Measurements from ENCODE around the gene SAMD10.
"Not testable (repeated sequence)": the region's sequence is repeated elsewhere in the genome, so short reads cannot be mapped to it uniquely, and the experiment has no call there.

SAMD10 gene

GRCh38 chr20:64003960-64004725 is 24.7 kb upstream of the SAMD10 start:
- no peak for DNase-seq

DNA sequence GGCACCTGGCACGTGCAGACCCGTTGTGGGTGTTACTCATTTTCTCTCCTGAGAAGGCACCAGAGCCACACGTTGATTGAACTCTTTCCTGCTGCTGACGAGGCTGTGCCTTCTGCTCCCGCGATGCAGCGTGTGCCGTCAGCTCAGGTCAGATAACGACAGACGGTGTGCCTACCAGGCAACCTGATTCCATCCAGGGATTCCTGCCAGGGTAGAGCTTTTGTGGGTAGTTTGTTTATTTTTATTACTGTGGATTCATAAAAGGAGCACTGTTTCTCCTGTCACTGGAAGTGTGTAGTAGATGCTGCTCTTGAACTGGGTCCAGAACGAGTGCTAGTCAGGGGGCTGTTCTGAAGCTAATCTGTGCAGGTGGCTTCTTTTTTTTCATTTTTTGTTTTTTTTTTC is 22.2 kb upstream of the SAMD10 start:
- DNase-seq = peak in 2 of 58 donors; percentile 2 to 4

- no peak for DNase-seq
Measured at GRCh38 chr20:64000906-64001305, 21.5 kb upstream of the SAMD10 start.

DNA sequence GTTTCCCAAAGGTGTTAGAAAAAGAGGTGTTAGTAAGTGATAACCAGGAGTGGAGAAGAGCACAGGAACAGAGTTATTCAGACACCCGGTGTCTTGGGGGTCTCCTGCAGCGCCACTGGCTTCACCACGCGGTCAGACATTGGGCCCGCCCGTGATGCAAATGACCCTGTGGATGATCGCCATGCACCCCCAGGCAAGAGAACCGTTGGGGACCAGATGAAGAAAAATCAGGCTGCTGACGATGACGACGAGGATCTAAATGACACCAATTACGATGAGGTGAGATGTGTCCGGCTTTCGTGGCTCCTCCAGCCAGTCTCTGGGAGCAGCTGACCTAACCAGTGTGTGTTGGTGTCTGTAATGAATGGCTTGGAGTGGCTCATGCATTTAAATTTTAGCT is 3.5 kb upstream of the SAMD10 start:
- no peak for DNase-seq

GRCh38 chr20:63980806-63981728 is 1.6 kb upstream of the SAMD10 start, which contains the start of gene PRPF6:
Gene PRPF6, plus strand, starts transcription at chr20:63981132. Its CDS starts 114 bp downstream, at chr20:63981246.
- peak; percentile 52 to 97 (median 90) for DNase-seq

DNA sequence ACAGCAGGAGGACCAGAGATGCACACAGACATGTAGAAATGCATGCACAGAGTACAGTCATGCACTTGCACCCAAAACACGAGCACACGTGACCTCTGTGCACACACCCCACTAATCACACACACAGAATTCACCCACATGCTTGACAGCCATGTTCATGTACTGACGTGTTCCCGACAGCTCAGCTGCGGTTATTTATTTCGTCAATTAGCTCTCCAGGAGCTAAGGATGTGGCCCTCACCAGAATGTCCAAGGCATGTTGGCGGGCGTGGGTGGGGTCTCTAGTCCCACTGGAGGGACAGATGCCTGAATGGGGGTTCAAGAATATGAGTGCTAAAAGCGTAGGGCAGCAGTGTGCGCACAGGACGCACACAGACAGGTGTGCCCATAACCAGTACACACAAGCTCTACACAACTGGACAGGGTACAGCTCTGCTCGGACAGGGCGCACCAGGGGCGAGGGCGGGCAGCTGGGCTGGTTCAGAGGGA is 919 bp upstream of the SAMD10 start:
- peak in 1 of 58 donors; percentile 68 for DNase-seq

GRCh38 chr20:63979229-63979556 is 249 bp downstream of the SAMD10 start:
- no peak for DNase-seq

GRCh38 chr20:63978319-63979228 is 868 bp downstream of the SAMD10 start:
- peak in 13 of 58 donors; percentile 14 to 49 (median 23) for DNase-seq

DNA sequence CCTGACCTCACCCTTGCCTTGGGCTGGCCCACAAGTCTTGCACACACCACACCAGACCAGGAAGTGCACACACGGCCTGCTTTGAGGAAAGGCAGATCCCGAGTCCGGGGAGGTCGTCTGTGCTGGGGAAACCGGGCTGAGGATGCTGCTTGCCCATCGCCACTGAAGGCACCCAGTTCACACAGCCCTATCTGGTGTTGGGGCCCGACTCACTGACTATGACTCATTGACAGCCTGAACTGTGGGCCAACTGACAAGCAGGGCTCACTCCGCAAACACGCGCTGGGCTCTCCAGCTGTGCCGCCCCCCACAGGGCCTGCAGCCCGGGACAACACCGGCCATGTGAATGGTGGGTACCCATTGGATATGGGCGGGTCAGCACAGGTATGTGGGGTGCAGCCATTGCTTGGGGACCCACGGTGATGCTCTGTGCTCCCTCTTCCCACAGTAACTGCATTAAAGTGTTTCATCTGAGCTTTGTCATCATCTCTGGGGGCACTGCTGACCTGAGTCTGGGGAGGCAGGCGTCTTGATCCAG is 1.6 kb downstream of the SAMD10 start:
- no peak for DNase-seq

- no peak for DNase-seq
Measured at GRCh38 chr20:63976980-63977738, 2.3 kb downstream of the SAMD10 start.

GRCh38 chr20:63976511-63976910 is 2.9 kb downstream of the SAMD10 start:
- DNase-seq = not testable (repeated sequence)

- peak in 1 of 58 donors; percentile 34 for DNase-seq
Measured at GRCh38 chr20:63974402-63975200, 4.8 kb downstream of the SAMD10 start.

DNA sequence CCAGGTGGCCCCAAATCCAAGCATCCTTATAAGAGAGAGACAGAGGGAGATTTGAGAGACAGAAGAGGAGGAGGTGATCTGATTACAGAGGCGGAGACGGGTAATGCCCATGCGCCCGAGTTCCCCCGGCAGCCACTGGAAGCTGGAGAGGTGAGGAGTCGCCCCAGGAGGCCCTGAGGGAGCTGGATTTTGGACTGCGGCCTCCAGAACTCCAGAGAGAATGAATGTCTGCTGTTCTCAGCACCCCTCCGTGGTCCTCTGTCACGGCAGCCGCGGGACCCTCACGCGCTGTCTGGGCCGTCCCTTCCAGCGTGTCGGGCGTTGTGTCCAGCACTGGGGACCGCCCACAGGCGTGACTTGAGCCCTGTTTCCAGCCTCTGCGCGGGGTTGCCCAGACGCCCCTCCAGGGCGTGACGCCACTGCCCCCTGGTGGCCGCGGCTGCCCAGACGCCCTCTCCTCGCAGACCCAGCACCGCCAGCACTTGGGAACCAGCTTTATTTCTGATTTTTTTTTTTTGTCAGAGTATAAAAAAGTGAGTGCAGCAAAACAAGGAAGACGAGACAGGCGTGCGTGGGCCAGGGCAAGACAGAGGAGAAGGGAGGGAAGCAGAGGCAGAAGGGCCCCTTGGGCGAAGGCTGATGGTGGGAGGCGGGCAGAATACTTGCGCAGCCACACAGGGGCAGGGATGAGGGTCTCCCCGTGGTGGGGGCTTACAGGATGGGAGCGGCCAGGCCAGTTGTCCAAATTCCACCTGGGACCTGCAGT is 5.6 kb downstream of the SAMD10 start:
- peak in 56 of 58 donors; percentile 25 to 90 (median 77) for DNase-seq

DNA sequence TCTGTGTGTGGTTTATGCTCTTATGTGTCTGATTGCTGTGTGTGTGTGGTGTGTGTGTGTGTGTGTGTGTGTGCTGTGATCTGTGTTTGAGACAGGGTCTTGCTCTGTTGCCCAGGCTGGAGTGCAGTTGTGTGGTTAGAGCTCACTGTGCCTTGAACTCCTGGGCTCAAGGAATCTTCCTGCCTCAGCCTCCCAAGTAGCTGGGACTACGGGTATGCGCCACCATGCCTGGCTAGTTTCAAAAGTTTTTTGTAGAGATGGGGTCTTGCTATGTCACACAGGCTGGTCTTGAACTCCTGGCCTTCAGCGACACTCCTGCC is 6.3 kb downstream of the SAMD10 start:
- no peak for DNase-seq

- no peak for DNase-seq
Measured at GRCh38 chr20:63972312-63973159, 6.9 kb downstream of the SAMD10 start.

DNA sequence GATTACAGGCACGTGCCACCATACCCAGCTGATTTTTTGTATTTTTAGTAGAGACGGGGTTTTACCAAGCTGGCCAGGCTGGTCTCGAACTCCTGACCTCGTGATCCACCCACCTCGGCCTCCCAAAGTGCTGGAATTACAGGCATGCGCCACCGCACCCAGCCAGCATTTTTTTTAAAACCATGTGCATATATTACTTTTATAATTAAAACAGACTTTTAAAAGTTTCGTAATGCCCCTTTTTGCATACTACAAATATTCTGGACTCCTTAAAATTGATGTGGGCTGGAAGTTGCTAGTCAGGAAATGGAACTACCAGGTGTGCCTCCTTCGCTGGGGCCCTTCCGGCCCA is 7.5 kb downstream of the SAMD10 start:
- not testable (repeated sequence) for DNase-seq

- DNase-seq = no peak
Measured at GRCh38 chr20:63970714-63971431, 8.6 kb downstream of the SAMD10 start.

Measured in anterior cingulate cortex (tissue), 58 donors.